Activated CD4-positive, alpha-beta T cell treated with anti-CD3 and anti-CD28 coated beads for 24 hours (primary cell): ENCODE measurements around the gene HOOK2.

Experiments
- DNase-seq, 2 donors: peaks; one replicate each; pipeline ENCODE4 v3.0.0-alpha.2; 2020; ENCODE audit warnings: low read depth in 2 of 2

The HOOK2 gene

GRCh38 chr19:12793290-12794195, 18.2 kb upstream of the HOOK2 start:
- peak; percentile 86 to 87 for DNase-seq

DNA sequence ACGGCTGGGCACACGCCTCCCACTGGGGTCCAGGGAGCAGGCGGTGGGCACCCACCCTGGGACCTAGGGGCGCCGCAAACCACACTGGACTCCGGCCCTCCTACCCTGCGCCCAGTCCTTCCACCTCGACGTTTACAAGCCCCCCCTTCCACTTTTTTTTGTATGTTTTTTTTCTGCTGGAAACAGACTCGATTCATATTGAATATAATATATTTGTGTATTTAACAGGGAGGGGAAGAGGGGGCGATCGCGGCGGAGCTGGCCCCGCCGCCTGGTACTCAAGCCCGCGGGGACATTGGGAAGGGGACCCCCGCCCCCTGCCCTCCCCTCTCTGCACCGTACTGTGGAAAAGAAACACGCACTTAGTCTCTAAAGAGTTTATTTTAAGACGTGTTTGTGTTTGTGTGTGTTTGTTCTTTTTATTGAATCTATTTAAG, 17.5 kb upstream of the HOOK2 start:
- no peak for DNase-seq

DNA sequence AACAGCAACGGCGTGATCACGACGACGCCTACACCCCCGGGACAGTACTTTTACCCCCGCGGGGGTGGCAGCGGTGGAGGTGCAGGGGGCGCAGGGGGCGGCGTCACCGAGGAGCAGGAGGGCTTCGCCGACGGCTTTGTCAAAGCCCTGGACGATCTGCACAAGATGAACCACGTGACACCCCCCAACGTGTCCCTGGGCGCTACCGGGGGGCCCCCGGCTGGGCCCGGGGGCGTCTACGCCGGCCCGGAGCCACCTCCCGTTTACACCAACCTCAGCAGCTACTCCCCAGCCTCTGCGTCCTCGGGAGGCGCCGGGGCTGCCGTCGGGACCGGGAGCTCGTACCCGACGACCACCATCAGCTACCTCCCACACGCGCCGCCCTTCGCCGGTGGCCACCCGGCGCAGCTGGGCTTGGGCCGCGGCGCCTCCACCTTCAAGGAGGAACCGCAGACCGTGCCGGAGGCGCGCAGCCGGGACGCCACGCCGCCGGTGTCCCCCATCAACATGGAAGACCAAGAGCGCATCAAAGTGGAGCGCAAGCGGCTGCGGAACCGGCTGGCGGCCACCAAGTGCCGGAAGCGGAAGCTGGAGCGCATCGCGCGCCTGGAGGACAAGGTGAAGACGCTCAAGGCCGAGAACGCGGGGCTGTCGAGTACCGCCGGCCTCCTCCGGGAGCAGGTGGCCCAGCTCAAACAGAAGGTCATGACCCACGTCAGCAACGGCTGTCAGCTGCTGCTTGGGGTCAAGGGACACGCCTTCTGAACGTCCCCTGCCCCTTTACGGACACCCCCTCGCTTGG, 16.9 kb upstream of the HOOK2 start:
- DNase-seq = peak in 1 of 2 donors; percentile 53

GRCh38 chr19:12791345-12792050, 16.1 kb upstream of the HOOK2 start, which contains the start of gene JUNB:
Gene JUNB (plus strand): TSS chr19:12791486. CDS start chr19:12791772, 286 bp downstream.
- DNase-seq = peak; percentile 95 to 96

- no peak for DNase-seq
These were observed 15.4 kb upstream of the HOOK2 start for GRCh38 chr19:12790628-12791344.

- DNase-seq = peak; percentile 83 to 95
These were observed 14.7 kb upstream of the HOOK2 start for GRCh38 chr19:12789904-12790619.

DNA sequence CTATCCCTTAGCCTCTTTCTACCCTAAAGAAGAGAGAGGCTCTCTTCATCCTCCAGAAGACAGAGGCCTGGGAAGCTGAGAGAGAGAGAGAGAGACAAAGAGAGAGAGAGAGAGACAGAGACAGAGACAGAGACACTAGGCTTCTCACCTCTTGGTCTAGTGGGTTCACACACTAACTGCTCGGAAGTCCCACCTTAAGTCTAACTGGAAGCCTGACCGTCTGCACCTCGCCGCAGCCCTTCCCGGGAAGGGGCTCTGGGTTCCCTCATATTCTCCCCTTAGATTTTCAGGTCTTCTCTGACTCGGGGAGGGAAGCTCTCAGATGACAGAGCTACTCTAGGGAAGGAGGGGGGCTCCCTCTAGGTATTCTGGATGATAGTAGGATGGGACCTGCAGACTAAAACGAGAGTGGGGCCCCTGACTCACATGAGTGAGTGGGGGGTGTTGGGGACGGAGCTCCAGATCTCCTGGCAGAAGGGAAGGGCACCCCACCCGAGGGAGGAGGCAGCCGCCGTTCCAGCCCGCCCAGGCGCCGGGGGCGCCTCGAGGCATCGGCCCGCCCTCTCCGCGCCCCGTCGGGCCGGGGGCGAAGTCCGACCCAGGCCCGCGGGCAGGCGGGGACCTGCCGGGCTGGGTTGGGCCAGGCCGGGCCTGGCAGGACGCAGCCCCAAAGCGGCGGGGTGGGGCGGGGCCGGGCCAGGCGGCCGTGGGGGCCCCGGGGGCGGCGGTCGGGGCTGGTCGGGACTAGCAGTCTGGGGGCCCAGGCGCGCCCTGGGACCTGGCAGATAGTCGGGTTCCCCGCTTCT, 13.9 kb upstream of the HOOK2 start:
- DNase-seq = no peak

DNA sequence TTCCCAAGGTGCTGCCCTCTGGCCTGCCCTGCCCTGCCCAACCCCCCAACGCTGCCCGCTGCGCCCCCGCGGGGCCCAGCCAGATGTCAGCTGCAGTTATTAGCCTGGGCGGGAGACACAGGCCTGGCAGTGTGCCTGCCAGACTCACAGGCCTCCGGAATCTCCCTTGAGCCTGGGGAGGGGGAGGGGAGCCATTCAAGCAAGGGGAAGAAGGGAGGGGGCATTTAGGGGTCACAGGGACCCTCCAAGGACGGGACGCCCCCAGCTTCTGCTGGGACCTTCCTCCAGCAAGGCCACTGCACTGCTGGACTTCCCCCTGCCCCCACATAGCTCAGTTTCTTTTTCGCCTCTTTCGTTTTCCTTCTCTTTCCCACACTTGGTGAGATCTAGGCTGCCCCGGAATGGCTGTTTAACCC, 13.3 kb upstream of the HOOK2 start:
- DNase-seq = no peak

DNA sequence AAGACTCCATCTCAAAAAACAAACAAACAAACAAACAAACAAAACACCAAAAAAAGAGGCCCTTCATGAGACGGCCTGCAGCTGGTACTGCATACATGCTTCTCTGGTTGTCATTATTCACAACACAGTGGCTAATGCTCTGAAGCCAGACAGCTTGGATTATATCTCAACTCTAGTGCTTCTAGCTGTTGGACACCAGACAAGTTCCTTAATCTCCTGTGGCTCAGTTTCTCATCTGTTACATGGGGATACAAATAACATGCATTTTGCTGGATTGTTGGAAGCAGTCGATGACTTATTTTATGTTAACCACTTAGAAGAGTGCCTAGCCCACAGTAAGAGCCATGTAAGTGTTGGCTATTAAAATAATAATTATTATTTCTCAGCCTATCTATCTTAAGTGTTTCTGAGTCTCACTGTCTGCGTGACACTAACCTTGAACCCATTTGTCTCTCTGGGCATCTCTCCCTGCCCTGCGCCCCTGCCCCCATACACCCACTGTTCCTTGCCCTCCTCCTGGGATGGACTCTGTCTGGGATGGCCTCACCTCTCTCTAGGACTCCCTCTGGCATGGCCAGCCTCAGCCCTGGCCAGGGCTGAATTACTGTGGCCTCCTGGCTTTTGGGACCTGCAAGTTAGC, 12.8 kb upstream of the HOOK2 start:
- no peak for DNase-seq

GRCh38 chr19:12787458-12787857, 12.1 kb upstream of the HOOK2 start:
- DNase-seq = no peak

DNA sequence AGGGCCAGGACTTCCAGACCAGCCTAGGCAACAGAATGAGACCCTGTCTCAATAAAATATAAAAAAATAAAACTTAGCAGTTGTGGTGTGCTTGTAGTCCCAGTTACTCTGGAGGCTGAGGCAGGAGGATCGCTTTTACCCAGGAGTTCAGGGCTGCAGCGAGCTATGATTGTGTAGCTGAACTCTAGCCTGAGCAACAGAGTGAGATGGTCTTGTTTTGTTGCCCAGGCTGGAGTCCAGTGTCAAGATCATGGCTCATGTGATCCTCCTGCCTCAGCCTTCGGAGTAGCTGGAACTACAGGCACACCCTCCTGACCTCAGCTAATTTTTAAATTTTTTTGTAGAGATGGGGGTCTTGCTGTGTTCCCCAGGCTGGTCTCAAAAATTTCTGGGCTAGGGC, 11.6 kb upstream of the HOOK2 start:
- no peak for DNase-seq

GRCh38 chr19:12786141-12786870, 11.0 kb upstream of the HOOK2 start:
- DNase-seq = no peak

DNA sequence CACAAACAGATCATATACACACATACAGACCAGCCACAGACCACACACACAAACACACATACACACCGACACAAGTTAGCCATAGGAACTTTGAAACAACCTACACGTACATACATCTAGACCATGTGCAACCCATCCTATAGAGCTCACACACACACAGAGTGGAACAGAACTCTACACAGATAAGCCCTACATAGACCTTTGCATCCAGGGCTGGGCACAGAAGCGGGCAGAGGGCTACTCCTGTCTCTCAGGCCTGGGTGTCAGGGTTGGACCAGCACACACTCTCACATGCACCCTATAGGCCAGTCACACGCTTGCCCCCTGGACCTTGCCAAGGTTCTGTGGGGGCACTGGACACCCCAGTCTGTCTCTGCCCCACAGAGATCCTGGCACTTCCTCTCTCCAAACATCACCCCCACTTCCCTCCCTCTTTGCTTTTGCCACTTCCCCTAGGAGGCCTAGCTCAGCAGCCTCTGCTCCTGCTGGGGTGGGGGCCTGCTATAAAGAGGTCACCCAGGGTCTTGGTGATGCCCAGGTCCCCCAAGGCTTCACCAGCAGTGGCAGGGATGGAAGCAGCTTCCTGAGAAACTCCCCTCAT, 10.2 kb upstream of the HOOK2 start:
- DNase-seq = no peak

DNA sequence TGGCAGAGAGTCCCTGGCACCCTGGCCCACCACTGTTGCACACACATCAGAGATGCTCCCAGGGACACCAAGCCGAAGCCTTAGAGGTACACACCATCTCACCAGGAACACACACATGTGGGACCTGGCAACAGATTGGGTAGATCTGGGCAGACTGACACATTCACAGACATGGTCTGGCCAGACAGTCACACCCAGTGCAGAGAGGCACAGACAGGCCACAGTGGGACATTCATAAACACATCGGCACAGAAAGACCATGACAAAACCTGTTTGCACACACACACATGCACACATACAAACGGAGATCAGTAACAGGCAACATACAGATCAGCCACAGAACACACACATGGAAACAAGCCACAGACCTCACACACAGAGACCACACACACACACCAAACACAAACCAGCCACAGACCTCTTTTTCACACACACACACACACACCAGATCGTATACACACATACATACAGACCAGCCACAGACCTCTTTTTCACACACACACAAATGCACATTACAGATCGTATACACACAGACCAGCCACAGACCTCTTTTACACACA, 9.6 kb upstream of the HOOK2 start:
- no peak for DNase-seq

GRCh38 chr19:12784394-12784870, 9.1 kb upstream of the HOOK2 start:
- DNase-seq = no peak

DNA sequence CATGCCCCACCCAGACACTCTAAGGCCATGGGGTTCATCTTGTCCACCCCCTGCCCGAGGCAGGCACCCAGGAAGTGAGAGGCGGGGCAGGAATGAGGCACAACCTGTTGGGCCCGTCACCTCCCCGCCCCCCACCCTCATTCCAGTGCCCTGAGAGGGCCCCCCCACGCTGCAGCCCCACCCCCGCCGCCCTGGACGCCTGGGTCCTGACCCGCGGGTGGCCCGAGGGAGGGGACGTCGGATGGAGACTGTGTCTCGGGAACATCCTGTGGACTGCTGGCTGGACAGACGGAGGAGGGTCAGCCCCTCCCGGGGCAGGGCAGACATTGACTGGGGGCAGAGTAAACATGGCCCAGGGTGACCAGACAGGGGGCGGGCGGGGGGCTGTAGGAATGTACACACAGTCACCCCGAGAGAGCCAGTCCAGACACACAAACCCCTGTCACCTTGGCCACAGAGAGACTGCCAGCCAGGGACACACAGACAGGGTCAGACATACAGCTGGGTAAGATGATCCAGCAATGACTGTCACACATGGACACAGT, 8.6 kb upstream of the HOOK2 start:
- DNase-seq = no peak

DNA sequence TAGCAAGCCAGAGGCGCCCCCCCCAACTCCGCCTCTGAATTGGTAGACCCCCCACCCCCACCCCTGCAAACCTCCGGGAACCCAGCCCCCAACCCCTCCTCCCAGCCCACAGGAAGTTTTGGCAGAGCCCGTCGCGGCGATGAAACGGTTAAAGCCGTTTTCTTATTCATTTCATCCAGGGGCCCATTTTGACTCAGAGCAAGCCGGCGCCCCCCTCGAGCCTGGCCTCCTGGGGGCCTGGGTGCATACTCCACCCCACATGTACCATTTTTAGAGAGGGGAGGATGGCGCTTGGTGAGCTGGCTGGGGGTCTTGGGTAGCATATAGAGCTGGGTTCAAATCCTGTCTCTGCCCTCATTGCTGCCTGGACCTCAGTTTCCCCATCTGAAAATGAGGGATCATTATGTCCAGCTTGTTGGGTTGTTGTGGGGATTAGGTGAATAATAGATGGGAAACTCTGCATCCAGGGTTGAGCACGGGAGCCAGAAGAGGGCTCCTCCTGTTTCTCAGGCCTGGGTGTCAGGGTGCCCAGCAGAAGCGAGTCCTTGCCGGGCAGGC, 8.0 kb upstream of the HOOK2 start:
- DNase-seq = peak in 1 of 2 donors; percentile 59
